Measurements from ENCODE around the gene PI4KA.
"Not testable (repeated sequence)": the region's sequence is repeated elsewhere in the genome, so short reads cannot be mapped to it uniquely, and the experiment has no call there.

PI4KA gene

DNA sequence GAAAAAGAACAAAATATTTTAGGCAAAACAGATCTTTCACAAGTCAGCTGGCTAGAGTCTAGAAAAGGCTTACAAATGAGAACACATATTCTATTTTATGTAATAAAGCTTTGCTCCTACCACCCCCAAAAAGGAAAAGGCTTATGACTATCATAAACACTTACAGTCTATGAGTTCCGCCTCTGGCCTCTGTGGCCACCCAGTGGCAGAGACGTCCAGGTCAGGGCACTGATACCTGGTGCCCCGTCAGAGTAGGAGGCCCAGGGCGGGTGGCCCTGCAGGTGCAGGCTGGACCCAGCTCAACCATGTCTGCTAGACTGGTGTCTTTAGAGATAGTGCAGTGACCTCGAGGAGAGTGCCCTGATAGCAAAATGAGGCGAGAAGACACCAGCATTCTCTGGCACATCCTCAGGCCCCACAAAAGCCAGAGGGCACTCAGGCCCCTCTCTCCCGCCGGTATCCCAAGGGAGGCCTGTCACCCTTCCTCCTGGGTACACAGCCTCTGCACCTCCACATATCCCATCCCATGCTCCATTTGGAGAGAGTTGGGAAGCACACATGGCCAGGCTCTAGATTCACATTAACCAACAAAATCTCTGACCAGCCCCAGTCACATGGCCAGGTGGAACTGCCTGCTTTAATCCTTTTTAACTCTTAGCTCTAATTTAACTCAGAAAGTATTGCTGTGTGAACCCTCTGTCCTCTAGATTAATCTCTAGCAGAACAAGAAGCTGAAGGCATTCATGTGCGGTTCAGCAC, 112.0 kb downstream of the PI4KA start:
- DNase-seq, result no peak

DNA sequence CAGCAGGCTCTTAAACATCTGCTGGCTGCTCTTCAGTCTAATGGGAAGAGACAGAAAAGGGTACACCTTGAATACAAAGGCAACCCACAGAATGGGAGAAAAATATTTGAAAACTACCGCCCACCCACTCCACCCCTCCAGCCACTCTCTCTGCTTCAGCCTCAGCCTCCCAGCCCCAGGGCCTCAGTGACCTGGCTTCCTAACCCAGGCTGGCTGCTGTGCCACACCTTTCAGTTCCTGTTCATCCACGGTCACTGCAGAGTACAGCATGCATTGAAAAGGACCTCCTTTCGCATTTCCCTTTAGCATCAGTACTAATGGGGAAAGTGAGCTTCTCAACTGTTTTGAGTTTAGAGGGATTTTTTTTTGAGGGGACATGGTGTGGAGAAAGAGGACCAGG, 113.5 kb downstream of the PI4KA start:
- no peak for DNase-seq

DNA sequence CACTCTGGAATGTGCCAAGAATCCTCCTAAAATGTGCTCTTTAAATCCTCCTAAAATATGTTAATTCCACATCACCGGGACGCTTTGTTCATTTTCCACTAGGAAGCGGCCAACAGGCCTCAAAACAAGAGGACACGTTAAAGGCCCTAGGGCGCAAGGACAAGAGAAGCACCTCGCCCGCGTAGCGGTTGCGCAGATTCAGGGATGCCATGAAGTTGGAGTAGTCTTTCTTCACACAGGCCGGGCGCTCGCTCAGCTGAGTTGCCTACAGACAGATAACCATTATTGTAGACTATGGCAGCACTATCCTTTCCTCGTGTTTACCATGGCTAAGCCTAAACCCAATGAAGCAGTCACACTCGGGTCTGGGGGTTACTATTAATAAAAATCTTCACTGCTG, 114.2 kb downstream of the PI4KA start:
- no peak for DNase-seq

DNA sequence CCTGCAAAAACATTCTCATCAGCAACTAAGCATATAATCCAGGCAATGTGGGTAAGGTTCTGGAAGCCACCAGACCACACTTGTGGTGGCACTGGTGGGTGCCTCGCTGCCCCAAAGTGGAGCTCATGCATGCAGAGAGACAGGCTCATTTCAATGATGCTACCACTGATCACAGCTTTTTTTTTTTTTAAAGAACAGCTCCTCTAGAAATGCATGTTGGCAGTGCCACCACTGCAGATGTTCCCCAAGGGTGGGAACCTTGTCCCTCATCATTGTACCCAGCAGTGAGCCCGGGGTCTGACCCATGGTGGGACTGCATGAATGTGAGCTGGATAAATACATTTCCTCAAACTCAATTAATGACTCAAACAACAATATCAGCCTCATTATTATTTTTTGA, 115.8 kb downstream of the PI4KA start:
- no peak for DNase-seq

DNA sequence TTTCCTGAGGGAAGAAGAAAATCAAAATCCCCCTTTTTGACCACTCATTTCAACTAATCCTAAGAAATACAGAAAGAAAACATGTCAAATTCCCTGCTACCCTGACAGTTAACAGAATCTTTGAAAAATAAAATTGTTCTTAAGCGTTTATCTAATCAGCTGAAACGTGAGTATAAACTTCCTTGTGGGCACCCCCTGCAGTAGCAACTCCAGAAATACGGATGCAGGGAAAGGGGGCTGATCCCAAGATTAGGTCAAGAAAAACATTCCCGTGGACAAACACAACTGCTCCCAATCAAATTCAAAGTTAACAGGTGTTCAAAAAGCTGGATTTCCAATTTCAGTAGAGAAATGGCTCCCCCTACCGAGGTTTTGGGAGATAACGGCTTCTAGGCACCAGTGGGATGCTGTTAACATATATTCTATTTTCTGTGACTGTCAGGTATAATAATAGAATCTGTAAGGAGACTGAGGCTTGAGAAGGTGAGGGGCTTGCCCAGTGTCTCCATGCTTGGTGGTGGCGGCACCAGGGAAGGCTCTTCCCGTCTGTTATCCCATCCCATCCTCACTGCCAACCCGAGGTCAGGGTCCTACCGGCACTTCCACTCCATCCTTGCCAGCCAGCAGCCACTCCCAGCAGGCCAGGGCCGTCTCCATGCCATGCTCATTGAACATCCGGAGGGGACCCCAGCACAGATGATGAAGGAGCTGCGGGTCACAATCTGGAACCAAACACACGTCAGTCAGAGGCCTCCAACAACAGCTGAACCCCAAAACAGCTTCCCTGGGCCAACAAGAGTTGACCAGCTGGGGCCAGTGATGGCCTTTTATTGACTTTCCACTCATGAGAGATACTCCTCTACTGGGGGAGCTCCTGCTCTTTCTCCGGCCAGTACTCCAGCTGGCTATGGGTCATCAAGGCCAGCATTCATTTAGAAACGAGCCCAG, 116.7 kb downstream of the PI4KA start:
- peak; percentile 16 for DNase-seq

DNA sequence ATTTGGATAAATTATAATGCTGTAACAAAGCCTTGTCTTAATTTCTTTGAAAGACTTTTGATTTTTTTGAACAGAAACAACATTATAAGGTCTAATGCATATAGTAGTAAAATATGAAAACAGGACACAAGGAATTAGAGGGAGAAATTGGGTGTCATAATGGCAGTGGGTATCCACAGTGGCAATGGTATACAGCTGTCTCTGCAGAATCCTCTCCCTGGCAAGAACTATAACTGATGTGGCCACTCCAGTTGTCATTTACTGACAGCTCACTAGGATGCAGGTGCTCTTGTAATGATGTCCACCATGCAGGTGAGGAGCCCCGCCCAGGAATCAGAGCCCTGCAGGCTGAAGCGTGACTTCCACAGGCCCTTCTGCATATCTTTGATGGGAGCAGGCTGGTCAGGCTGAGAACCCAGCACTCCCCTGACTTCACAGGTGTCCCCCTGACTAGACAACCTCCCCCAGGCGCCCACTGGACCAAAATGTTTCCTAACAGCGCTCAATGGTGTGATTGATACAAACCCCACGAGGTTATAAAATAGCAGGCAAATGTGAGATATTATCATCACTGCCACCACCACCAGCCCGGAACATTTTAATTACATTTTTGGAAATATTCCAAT, 117.5 kb downstream of the PI4KA start:
- DNase-seq, result no peak

DNA sequence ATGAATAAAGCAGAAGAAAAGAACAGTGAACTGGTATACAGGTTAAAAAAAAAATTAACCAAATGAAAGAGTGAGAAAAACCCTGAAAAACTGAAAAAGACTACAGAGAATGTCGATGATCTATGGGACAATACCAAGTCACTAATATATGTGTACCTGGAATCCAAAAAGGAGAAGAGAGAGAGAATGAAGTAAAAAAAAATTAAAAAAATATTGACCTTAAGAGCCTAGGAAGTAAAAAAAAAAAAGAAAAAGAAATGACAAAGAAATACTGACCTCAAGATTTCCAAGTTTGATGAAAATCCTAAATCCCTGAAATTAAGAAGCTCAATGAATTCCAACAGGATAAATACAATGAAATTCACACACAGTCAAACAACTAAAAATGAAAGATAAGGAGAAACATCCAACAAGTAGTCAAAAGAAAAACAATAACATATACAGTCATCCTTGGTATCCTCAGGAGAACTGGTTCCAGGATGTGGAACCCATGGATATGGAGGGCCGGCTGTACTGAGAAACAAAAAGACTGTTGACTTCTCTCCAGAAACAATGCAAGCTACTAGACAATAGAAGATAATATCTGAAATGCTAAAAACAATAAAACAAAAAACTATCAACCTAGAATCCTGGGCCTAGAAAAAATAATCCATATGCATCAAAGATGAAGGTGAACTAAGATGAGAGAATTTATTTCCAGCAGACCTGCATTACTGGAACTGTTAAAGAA, 118.2 kb downstream of the PI4KA start:
- no peak for DNase-seq

DNA sequence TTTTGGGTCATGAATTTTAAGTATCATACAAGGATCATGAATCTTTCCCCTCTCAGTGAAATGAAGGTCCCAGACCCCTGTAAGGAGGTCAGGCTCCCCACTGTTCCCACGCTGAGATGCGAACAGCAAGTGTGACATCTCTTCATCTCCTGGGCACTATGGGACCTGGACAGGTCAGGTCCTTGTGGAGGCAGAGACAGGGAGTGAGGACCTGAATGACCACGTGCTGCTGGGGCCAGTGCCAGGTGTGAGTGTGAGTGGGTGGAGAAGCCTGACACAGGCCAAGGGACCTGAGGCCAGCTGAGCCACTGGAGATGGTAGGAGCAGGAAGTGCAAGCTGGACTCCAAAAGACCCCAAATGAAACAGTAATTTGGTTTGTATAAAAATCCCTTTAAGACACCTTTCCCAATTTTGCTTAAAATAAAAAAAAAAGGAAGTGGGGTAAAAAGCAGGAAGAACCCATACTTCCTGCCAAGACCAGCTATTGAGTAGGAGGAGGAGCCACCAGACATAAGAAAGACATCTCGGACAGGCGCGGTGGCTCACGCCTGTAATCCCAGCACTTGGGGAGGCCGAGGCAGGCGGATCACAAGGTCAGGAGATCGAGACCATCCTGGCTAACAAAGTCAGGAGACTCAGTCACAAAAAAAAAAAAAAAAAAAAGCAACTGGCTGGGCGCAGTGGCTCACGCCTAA, 120.1 kb downstream of the PI4KA start:
- no peak for DNase-seq

DNA sequence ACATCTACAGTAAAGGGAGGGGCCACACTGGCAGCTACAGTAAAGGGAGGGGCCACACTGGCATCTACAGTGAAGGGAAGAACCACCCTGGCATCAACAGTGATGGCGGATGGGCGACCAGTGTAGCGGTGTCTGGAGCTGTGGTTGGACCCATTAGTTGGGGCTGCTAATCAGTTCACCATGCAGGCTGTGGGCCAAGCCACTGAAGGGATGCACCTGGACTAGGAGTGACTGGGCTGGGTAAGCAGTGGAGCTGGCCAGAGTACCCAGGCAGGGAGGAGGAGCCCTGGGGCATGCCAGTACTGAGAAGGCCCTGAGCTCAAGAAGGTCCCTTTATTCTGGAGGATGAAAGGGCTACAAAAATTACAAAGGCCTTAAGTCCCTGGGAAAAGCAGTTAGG, 121.7 kb downstream of the PI4KA start:
- not testable (repeated sequence) for DNase-seq

DNA sequence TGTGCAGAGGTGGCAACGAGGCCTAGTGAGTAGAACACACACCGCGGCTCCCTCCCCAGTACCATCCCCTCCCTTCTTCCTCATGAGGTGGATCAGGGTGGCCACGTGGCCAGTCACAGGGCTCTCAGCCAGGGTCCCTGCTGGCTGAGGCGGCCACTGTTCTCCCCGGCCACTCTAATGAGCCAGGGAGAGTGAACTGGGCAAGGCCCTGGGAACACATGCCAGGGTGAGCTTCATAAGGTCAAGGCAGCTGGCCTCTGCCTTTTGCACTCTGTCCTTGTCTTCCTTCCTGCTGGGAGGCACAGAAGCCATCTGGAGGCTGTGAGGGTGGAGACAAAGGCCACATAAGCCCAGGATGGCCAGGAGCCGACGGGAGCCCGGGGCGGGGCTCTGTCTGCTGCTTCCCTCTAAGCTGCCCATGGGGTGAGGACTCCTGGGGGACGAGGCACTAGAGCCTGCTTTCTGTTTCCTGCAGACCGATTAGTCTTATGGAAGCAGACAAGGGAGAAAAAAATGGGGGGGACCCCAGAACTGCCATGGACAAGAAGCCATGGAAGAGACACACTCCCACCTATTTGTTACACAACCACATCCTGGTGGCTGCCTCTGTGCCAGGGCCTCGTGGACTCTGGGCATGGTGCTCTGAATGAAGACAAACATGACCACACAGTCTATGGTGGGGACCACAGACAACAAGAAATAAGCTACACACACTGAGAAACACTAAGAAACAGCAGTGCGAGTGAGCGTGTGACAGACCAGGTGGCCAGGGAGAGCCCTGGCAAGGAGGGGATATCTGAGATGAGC, 123.1 kb downstream of the PI4KA start:
- not testable (repeated sequence) for DNase-seq

DNA sequence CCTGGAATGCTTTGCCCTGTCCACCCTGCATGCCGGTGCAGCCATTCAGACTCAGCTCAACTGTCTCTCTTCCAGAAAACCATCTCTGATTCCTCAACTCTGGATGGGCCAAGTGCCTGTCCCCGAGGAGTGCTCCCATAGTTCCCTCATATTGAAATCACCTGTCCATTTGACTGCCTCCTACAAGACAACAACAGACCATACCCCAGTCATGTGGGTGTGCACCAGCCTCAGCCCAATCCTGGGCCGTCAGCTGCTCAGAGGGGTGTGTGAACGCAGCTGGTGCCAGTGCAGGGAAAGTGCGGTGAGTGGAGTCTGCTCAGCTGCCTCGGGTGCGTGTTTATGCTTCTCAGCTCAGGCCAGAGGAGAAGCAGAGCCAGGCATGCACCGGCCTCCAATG, 126.2 kb downstream of the PI4KA start:
- DNase-seq, result not testable (repeated sequence)

DNA sequence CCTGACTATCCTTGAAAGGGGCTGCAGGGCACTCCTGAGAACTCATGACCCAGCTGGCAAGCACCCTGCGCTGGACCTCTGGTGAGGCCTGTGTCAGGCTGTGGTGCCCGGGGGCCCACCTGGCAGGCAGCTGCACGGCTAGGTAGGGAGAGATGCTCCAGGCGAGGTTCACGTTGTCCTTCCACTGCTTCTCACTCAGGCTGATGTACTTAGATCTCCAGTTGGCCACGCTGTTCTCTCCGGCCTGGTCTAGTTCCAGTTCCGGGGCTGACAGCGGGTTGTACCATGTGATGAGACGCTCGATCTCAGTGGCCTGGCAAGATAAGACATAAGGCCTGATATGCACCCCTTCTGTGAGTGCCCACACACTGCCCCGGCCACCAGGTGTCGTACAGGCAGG, 129.4 kb downstream of the PI4KA start:
- DNase-seq, result no peak

DNA sequence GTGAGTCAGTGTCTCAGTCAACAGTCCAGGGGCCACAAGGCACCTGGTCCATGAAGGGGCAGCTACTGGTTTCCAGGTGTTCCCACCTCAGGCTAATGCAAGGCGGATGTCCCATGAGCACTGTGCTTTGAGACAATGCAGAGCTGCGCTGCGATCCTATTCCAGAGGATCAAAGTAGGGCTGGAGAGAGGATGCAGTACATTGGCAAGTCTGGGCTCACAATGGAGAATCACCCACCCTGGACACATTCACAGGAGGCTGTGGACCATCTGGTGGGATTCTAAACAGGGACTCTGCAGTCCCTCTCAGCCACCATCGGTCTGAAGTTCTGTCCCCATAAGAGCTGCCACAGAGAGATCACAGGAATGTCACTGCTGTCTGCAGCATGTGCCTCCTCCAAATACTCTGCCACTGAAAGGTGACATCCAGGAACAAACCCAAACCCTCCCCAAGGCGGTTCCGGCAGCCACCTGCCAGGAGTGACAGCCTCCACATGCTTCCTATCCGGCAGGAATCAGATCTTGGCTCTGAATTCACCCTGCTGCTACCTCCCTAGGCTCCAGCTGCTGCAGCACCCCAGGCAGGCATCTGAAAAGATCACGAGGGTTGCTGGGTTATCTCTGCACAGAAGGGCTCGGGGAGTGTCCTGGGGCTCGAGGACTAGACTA, 130.0 kb downstream of the PI4KA start:
- no peak for DNase-seq

DNA sequence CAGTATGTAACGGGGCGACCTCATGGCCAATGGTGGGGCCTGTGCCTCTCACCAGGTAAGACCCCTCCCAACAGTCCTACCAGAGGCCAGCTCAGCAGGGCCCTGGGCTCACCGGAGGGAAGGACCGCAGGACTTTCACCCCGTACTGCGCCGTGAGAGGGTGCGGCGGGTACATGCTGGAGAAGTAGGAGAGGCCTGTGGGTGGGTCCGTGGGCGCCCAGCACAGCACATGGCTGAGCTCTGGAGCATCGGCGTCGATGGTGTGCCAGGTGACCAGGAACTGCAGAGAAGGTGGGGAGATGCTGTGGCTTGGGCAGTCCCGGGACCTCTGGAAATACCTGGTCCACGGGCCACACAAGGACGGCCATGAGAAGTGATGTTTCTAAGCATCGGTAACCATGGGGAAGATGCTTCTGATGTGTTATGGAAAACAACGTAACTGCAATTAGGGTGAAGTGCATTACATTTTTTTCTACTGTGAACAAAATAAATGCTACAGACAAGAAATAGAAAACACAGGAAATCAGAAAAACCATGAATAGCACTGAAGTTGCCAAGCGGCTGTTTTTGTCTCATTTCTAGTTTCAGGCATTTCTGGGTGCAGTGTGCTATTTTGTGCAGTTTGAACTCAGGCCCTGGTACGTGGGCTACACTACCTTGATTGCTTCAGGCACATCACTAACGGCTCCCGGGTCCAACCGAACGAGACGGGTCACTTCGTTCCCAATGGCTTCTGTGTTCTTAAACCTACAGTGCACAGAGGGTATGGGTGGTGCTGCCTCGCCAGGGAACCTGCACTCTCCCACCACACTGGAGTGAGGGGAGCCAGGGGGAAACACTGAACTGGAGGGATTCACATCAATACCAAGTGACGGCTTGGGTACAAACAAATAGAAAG, 131.2 kb downstream of the PI4KA start:
- DNase-seq, result no peak

DNA sequence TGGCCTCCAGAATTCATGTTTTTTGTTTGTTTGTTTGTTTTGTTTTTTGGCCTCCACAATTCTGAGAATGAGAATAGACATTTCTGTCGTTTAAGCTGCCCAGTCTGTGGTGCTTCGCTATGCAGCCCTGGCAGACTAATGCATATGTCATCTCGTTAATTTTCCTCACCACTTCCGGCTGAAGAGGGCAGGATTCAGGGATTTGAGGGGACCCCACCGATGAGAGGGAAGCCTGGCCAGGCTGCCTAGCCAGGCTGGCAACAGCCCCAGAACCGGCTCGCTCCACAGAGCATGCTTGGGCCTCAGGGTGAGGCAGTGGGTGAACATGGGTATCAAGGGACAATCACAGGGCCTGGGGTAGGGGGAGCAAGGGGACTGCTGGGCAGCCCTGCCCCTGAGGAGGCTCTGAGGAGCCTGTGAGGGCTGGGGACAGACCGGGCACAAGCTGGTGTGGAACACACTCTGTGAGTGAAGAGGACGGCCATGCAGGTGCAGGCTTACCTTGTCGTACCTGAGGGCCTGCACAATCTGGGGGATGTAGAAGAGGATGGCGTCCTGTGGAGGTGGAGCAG, 132.5 kb downstream of the PI4KA start:
- no peak for DNase-seq

DNA sequence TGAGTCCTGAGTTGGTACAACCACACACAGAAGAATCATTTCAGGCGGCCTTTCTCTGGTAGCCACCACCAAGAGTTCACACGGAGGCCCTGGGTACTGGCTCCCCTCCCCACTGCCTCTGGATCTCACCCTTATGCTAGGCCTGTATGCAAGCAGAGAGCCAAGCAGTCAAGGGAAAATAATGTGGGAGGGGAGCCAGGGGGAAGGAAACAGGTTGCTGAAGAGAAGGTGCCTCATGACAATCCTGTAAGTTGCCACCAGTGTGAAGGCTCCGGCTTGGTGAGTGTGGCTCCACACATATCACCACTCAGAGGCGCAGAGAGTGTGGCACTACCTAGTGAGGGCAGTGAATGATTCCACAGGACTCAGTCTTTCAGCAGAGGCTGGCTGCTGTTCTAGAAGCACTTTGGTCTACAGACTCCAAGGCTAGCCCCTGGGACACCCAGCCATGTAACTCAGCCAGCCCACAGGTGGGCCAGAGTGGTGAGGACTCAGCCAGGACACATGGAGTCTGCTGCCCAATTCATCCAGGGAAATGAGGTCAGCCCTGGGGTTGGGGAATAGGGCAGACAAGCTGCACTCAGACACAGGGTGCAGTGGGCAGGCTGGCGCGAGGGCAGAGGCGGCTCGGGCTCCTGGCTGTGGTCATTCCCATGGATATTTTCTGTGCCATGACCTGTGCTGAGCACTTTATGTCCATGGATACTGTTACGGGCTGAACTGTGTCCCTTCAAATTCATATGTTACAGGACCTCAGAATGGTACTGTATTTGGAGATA, 133.7 kb downstream of the PI4KA start:
- no peak for DNase-seq

DNA sequence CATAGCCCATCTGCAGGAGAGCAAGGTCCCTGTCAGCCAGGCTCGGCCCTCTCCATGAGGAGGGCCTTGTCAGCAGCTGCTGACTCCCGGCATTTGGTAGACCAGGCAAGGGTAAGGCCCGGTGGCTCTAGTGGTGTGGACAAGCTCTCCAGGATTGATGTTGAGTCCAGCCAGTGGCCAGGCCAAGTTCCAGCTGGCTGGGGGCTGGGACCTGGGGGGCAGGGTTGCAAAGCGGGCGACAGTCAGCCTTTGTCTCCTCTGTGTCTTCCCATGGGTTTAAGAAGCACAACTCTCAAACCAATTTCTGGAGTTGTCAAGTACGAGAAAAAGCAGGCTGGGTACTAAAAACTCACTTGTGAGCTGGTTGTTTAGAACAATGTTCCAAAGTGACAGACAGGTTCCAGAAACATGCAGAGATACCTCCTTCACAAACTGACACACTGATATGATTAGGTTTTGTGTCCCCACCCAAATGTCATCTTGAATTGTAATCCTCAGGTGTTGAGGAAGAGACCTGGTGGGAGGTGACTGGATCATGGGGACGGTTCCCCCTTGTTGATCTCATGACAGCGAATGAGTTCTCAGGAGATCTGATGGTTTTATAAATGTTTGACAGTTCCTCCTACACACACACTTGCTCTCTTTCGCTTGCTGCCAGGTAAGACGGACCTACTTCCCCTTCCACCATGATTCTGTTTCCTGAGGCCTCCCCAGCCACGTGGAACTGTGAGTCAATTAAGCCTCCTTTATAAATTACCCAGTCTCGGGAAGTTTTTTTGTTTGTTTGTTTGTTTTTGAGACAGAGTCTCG, 137.0 kb downstream of the PI4KA start:
- no peak for DNase-seq
